ENCODE results near the gene VAMP5.
A peak's percentile ranks its signal among the peaks of the same experiment; 100 is the strongest.
"Not testable (repeated sequence)": the region's sequence is repeated elsewhere in the genome, so short reads cannot be mapped to it uniquely, and the experiment has no call there.

VAMP5 gene

DNA sequence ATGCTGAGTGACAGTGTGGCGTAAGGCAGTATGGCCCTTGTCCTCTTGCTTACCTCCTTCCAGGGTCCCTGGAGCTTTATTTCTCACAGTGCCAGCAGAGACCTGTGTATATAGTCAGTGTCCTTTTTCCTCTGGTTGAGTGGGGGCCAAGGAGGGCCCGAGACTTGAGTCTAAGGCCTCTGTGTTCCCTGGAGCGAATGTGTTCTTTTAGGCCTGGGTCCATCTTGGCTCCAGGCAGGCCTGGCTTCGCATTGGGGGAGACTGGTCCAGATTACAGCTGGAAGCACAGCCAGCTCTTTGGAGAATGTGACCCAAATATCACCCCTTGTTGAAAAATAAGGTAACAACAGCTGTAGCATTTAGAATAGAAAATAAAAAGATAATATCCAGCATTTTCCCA, 5.0 kb downstream of the VAMP5 start:
- no peak overlapping the region for H3K27ac ChIP-seq
- TF ChIP-seq, protein P1, sequence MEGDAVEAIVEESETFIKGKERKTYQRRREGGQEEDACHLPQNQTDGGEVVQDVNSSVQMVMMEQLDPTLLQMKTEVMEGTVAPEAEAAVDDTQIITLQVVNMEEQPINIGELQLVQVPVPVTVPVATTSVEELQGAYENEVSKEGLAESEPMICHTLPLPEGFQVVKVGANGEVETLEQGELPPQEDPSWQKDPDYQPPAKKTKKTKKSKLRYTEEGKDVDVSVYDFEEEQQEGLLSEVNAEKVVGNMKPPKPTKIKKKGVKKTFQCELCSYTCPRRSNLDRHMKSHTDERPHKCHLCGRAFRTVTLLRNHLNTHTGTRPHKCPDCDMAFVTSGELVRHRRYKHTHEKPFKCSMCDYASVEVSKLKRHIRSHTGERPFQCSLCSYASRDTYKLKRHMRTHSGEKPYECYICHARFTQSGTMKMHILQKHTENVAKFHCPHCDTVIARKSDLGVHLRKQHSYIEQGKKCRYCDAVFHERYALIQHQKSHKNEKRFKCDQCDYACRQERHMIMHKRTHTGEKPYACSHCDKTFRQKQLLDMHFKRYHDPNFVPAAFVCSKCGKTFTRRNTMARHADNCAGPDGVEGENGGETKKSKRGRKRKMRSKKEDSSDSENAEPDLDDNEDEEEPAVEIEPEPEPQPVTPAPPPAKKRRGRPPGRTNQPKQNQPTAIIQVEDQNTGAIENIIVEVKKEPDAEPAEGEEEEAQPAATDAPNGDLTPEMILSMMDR (conservative IDR thresholded peaks at IDR 0.05) = no peak
- TF ChIP-seq ZFX (IDR thresholded peaks at IDR 0.05) = no peak

GRCh38 chr2:85589982-85590791, 6.0 kb downstream of the VAMP5 start:
- TF ChIP-seq, protein P1 (conservative IDR thresholded peaks at IDR 0.05) = no peak
- TF ChIP-seq ZFX (IDR thresholded peaks at IDR 0.05) = no peak
- H3K27ac ChIP-seq = no peak overlapping the region

GRCh38 chr2:85590950-85591349, 6.7 kb downstream of the VAMP5 start:
- H3K27ac ChIP-seq = no peak overlapping the region
- TF ChIP-seq, protein P1 (conservative IDR thresholded peaks at IDR 0.05) = no peak
- TF ChIP-seq ZFX (IDR thresholded peaks at IDR 0.05) = no peak

DNA sequence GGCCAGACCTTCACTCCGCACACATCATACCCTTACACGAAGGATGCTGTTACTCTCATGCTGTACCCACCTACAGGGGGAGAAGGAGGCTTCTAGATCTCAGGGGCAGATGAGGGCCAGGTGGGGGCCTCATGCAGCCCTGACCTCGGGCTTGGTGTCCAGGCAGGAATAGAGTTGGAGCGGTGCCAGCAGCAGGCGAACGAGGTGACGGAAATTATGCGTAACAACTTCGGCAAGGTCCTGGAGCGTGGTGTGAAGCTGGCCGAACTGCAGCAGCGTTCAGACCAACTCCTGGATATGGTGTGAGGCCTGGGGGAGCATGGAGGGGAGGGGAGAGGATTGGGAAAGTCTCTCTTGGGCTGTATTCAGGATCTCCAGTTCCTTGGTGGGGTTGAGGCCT, 7.3 kb downstream of the VAMP5 start:
- no peak for TF ChIP-seq ZFX (IDR thresholded peaks at IDR 0.05)
- no peak overlapping the region for H3K27ac ChIP-seq

DNA sequence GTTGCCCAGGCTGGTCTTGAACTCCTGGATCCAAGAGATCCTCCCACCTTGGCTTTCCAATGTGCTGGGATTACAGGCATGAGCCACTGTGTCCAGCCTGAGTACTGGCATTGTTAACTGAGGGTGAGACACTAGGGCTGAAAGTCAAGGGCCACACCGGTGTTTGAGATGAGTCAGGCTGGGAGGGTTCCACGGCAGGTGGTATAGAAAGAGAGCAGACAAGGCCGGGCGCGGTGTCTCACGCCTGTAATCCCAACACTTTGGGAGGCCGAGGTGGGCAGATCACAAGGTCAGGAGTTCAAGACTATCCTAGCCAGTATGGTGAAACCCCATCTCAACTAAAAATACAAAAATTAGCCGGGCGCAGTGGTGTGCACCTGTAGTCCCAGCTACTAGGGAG, 8.1 kb downstream of the VAMP5 start:
- not testable (repeated sequence) for H3K27ac ChIP-seq

DNA sequence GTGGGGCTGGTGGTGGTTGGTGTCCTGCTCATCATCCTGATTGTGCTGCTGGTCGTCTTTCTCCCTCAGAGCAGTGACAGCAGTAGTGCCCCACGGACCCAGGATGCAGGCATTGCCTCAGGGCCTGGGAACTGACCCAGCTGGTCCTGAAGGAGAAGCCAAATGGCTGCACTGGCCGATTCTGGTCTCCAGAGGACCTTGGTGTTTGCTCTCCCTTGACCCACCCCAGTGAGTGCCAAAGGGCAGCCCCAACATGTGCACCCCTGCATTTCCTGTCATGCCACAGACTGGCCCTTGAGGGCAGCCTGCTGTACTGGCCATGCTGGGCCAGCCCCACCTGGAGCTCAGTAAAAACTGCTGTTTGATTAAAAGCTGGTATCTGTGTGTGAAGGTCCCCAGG, 8.8 kb downstream of the VAMP5 start:
- TF ChIP-seq ZFX (IDR thresholded peaks at IDR 0.05) = no peak
- TF ChIP-seq, protein P1 (conservative IDR thresholded peaks at IDR 0.05) = no peak
- H3K27ac ChIP-seq = no peak overlapping the region

- H3K27ac ChIP-seq = peak overlapping the region; percentile 82
Observed at GRCh38 chr2:85594715-85595300, 10.6 kb downstream of the VAMP5 start.

GRCh38 chr2:85595301-85596025, 11.2 kb downstream of the VAMP5 start, which contains the start of gene RNF181:
RNF181 (plus strand) TSS chr2:85595745; CDS start chr2:85595764, 19 bp downstream.
- peak within 1 kb of the TSS; percentile 82 for H3K27ac ChIP-seq
- TF ChIP-seq, protein P1 (conservative IDR thresholded peaks at IDR 0.05) = no peak
- no peak for TF ChIP-seq ZFX (IDR thresholded peaks at IDR 0.05)

More at GRCh38 chr2:85594715-85595300, 10.6 kb downstream of the VAMP5 start:
- TF ChIP-seq, protein P1 (conservative IDR thresholded peaks at IDR 0.05) = no peak
- TF ChIP-seq ZFX (IDR thresholded peaks at IDR 0.05) = no peak
